Heart left ventricle (tissue), 16 donors: ENCODE measurements around the gene FCRLA. TPM values are rescaled to one million over a fixed set of nuclear protein-coding genes. Genes with fewer than 3 reads are reported as not detected.

Experiments used
- ATAC-seq, 4 donors: fragments of 200-7000 bp; cut with Tn5 transposase; one replicate each; pipeline ENCODE4 v1.9.1; 2020 to 2022; ENCODE audit warnings: moderate library complexity in 4 of 4, mild to moderate bottlenecking in 3 of 4, moderate number of reproducible peaks in 1 of 4
- DNase-seq, 5 donors: peaks; one replicate each; pipeline ENCODE4 v3.0.0-alpha.2; 2020
- H3K27ac ChIP-seq, 12 donors: fragments of 200-600 bp; sonication (generic) in 4 of 12; one replicate each; pipeline versions ENCODE4 v1.5.0 to v1.8.0; 2016 to 2022; ENCODE audit warnings: mild to moderate bottlenecking in 2 of 12
- H3K27me3 ChIP-seq, 9 donors: fragments of 200-600 bp; sonication (generic) in 2 of 9; one replicate each; pipeline versions ENCODE4 v1.5.1 to v1.8.0; 2016 to 2022; ENCODE audit warnings: mild to moderate bottlenecking in 3 of 9
- H3K36me3 ChIP-seq, 9 donors: fragments of 200-600 bp; sonication (generic) in 2 of 9; one replicate each; pipeline versions ENCODE4 v1.5.0 to v1.8.0; 2018 to 2022; ENCODE audit warnings: mild to moderate bottlenecking in 2 of 9
- H3K4me1 ChIP-seq, 12 donors: fragments of 200-600 bp; sonication (generic) in 4 of 12; one replicate each; pipeline versions ENCODE4 v1.5.0 to v1.8.0; 2016 to 2022; ENCODE audit warnings: mild to moderate bottlenecking in 3 of 12
- H3K4me3 ChIP-seq, 12 donors: fragments of 200-600 bp; sonication (generic) in 4 of 12; one replicate each; pipeline versions ENCODE4 v1.5.0 to v1.8.0; 2017 to 2022; ENCODE audit warnings: mild to moderate bottlenecking in 9 of 12, moderate library complexity in 4 of 12
- H3K9me3 ChIP-seq, 12 donors: fragments of 200-600 bp; sonication (generic) in 4 of 12; one replicate each; pipeline versions ENCODE4 v1.5.0 to v1.8.0; 2016 to 2022; ENCODE audit warnings: mild to moderate bottlenecking in 1 of 12
- POLR2A ChIP-seq, 2 donors: fragments of 450-650 bp; IDR thresholded peaks; one replicate each; pipeline ENCODE4 v1.6.1; 2017; ENCODE audit warnings: antibody characterized with exemption in 2 of 2, mild to moderate bottlenecking in 2 of 2, moderate library complexity in 2 of 2
- WGBS, 4 donors: extraction: QIAGEN DNeasy Blood & Tissue Kit in 2 of 4; methylation state at CpG; one replicate each; pipeline versions ENCODE4 v1.1.5 to v1.1.7; 2013 to 2018; 5-methylcytosine and 5-hydroxymethylcytosine counted together
- intact Hi-C, 10 donors: fragments of 100-400 bp; cut with DNase I; formaldehyde crosslinking; loops; one replicate each; pipeline versions ENCODE4 v1.11.1 to v1.14.2; 2022
- polyA plus RNA-seq, 2 donors: library from polyadenylated mRNA; stranded (reverse); fragments of 200-250 nt; gene quantifications; one replicate each; pipeline ENCODE4 v1.2.3, GENCODE V29; 2013
- total RNA-seq, 9 donors: library from RNA; depleted of rRNA in 2 of 9; stranded (reverse); fragments of >200 nt in 2 of 9; fragmentation: NEBNext Ultra II Directional in 3 of 9; extraction: Animal tissue kit (Norgen Biotek cat#: 25700) in 3 of 9; gene quantifications; one replicate each; pipeline versions ENCODE4 v1.1.0 to v1.2.4, GENCODE V29; 2016 to 2023
- TF ChIP-seq, protein P1 (sequence below), 12 donors: fragments of 200-600 bp; sonication (generic) in 4 of 12; IDR thresholded peaks; one replicate each; pipeline versions ENCODE4 v1.5.0 to v1.8.0; 2018 to 2022; ENCODE audit warnings: antibody characterized with exemption in 12 of 12, mild to moderate bottlenecking in 5 of 12
- donor health status: ischemic (EF 13 %, LVEDD 7.1; RV severe dilation, severe dysfunction).
- donor health status: healthy with polysubstance abuse.
- donor health status: DM: no; HTN: yes; CAD: no.
- donor health status: DM: no; HTN: no; CAD: no.
- donor health status: ischemic (EF 25% LVEDD 6.9; RV normal size, moderate dysfunction).
- donor health status: ischemic (EF 25% LVEDD 5.7; RV mildly dilated, moderate dysfunction).
- donor health status: healthy.
- donor health status: DM: yes; HTN: yes; CAD: no.
- donor health status: ischemic (EF 35%, LVEDD 5.7; RV mildly dilated, moderate dysfunction).
- donor health status: nonischemic (EF 11% LVEDD 7.7; RV severe dilation, severe dysfunction).
- donor health status: DM: yes; HTN: yes; CAD: no.
- donor health status: PGD.
- donor health status: ischemic (EF 29% LVEDD 5.4; RV normal size, mild dysfunction).
- donor health status: nonischemic (EF 23%, LVEDD 6.1; RV moderate dilation, normal function).

The FCRLA gene
- total and polyA plus RNA-seq, 11 donors: 0.11 to 1.0 (median 0.23) TPM; not detected in 6

DNA sequence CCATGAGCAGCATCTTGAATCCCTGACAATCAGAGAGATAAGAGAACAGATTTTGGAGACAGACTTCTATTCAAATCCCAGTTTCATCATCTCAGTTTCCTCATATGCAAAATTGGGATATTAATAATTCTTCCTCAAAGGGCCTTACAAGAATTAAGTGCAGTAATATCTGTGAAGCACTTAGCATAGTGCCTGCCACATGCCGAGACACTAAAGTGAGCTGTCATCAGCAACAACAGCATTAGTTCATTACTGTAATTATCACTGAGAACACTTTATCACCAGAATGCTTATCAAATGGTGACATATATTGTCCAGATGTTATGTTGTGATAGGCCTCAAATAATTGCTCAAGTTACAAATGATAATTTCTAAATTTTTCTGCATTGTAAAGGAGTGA is 13.4 kb downstream of the FCRLA start:
- TF ChIP-seq POLR2A (IDR thresholded peaks at IDR 0.05): no peak
- TF ChIP-seq, protein P1, sequence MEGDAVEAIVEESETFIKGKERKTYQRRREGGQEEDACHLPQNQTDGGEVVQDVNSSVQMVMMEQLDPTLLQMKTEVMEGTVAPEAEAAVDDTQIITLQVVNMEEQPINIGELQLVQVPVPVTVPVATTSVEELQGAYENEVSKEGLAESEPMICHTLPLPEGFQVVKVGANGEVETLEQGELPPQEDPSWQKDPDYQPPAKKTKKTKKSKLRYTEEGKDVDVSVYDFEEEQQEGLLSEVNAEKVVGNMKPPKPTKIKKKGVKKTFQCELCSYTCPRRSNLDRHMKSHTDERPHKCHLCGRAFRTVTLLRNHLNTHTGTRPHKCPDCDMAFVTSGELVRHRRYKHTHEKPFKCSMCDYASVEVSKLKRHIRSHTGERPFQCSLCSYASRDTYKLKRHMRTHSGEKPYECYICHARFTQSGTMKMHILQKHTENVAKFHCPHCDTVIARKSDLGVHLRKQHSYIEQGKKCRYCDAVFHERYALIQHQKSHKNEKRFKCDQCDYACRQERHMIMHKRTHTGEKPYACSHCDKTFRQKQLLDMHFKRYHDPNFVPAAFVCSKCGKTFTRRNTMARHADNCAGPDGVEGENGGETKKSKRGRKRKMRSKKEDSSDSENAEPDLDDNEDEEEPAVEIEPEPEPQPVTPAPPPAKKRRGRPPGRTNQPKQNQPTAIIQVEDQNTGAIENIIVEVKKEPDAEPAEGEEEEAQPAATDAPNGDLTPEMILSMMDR (IDR thresholded peaks at IDR 0.05): no peak
- no peak overlapping the region for H3K4me3 ChIP-seq
- no peaks in the 10 kb centered on the region for H3K36me3 ChIP-seq
- peaks cover 0 to 29% (median 0%) of the 10 kb centered on the region in 9 donors for H3K27me3 ChIP-seq
- DNase-seq (no peak), ATAC-seq (no peak)
- WGBS, 4 donors: 45 to 67% (median 50%) methylated on average over 1 of the region's 1 CpG
- peaks cover 0 to 35% (median 0%) of the 10 kb centered on the region in 12 donors for H3K4me1 ChIP-seq
- intact Hi-C loops: loop anchor here in 1 of 10 donors (10.0 kb wide), 1 partner anchor 146 kb away; no protein-coding TSS in a partner anchor
- H3K27ac ChIP-seq: no peak overlapping the region
- no peaks in the 10 kb centered on the region for H3K9me3 ChIP-seq

DNA sequence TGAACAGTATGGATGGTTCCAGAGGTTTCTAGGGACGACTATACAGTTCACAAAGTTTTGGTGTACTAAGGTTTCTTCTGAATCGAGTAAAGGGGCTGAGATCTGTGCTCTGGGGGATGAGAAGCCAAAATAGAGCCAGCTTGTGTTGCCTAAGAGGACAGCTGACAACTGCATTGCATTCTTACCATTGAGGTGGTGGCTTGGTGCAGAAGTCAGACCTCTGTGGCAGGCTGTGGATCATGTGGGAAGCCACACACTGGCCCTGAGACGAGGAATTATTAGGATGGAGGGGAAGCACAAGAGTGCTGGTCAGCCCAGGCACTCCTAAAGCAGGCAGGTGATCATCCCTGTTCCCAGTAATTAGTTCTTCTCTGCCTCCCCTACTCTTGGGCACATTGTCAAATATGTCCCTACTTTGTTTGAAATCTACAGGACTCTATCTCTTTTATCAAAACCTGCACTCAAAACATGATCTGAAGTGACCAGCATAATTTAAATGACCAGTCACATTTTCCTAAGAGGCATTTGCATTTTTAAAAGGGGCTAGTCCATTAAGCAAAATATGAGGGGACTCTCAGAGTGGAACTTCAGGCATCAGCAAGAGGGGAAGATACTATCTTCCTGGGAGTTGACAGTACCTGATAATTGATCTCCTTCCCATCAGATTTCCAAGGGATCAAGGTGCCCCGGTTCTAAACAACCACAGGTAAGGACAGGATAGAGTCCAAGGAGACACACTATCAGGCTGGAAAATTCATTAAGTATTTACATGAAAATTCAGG is 14.1 kb downstream of the FCRLA start, which contains the start of gene FCRLB:
TSS of gene FCRLB (plus strand) at position 589 of the 782 bp plus-strand sequence. CDS start 1,129 bp downstream, outside the sequence.
- TF ChIP-seq POLR2A (IDR thresholded peaks at IDR 0.05): no peak
- TF ChIP-seq, protein P1 (IDR thresholded peaks at IDR 0.05): no peak
- H3K27me3 ChIP-seq: peaks cover 0 to 23% (median 0%) of the 10 kb centered on the region in 9 donors
- no peak within 1 kb of the TSS for H3K4me3 ChIP-seq
- no peak within 1 kb of the TSS for H3K27ac ChIP-seq
- peaks cover 0 to 42% (median 1%) of the 10 kb centered on the region in 12 donors for H3K4me1 ChIP-seq
- WGBS, 4 donors: 40 to 71% (median 62%) methylated on average over 4 of the region's 4 CpGs
- no peaks in the 10 kb centered on the region for H3K36me3 ChIP-seq
- H3K9me3 ChIP-seq: no peaks in the 10 kb centered on the region
- DNase-seq: no peak
- ATAC-seq: no peak
- intact Hi-C loops: loop anchor here in 1 of 10 donors (10.0 kb wide), 1 partner anchor 146 kb away; no protein-coding TSS in a partner anchor

DNA sequence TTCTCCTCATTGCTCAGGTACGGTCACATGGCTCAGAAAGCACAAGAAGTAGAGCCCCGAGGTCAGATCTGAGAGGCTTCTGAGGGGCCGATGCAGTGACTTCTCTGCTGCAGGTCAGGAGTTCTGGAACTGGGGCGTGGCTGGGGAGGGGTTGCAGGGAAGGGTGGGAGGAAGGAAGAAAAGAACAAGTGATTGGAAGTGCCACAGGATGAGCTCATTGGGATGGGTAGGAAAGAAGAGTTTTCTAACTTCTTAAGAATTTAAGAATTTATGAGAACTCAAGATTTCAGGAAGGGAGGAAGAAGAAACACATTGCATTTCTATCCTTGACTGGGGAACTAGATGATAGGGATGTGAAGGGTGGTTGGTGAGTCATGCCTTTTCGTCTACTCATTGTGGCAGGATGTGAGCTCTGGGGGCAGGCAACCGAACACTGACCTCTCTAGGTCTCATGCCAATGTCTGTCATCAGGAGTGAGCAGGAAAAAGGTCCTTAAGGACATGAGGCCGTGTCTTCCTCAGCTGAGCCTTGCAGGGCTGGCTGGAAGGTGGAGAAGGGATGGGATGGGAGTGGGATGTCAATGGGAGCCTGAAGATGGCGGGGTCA is 14.8 kb downstream of the FCRLA start:
- 63 to 71% (median 65%) methylated on average over 8 of the region's 8 CpGs for WGBS, 4 donors
- ATAC-seq (no peak), DNase-seq (no peak)
- intact Hi-C loops: loop anchor here in 1 of 10 donors (10.0 kb wide), 1 partner anchor 147 kb away; no protein-coding TSS in a partner anchor
- TF ChIP-seq, protein P1 (IDR thresholded peaks at IDR 0.05): no peak
- TF ChIP-seq POLR2A (IDR thresholded peaks at IDR 0.05): no peak
- Histone ChIP-seq H3K9me3 (no peaks in the 10 kb centered on the region), H3K27me3 (peaks cover 0 to 18% (median 0%) of the 10 kb centered on the region in 9 donors), H3K4me1 (peaks cover 0 to 45% (median 1%) of the 10 kb centered on the region in 12 donors), H3K27ac (no peak overlapping the region), H3K4me3 (no peak overlapping the region), H3K36me3 (no peaks in the 10 kb centered on the region)

DNA sequence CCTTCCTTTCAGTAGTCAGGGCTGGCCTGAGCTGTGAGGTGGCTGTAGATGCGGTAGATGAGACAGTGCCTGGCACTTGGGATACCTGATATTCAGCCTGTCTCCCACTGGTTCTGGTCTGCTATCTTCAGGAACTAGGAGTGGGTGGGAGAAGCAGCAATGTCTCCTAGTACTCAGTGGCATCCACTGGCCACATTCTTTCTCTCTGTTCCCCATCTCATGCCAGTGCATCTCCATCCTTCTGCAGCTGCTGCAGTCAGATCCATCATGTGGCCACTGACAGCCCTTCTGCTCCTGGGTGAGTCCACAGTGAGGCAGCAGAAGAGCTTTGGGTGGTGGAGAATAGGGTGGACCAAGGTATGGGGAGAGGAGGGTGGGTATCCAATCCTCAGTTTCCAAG is 15.4 kb downstream of the FCRLA start:
- 89 to 100% (median 95%) methylated on average over 1 of the region's 1 CpG for WGBS, 4 donors
- intact Hi-C loops: loop anchor here in 1 of 10 donors (10.0 kb wide), 1 partner anchor 148 kb away; no protein-coding TSS in a partner anchor
- peaks cover 0 to 17% (median 0%) of the 10 kb centered on the region in 9 donors for H3K27me3 ChIP-seq

More for the DNA sequence above, 15.4 kb downstream of the FCRLA start:
- Histone ChIP-seq H3K9me3 (no peaks in the 10 kb centered on the region), H3K36me3 (no peaks in the 10 kb centered on the region), H3K27ac (no peak overlapping the region), H3K4me1 (peaks cover 0 to 49% (median 3%) of the 10 kb centered on the region in 12 donors), H3K4me3 (no peak overlapping the region)
- ATAC-seq (no peak), DNase-seq (no peak)
- TF ChIP-seq, protein P1 (IDR thresholded peaks at IDR 0.05): no peak
- TF ChIP-seq POLR2A (IDR thresholded peaks at IDR 0.05): no peak
